IPS DF 4.7 (cell line): ENCODE results near the gene RPS6KA5.
"Not testable (repeated sequence)": the region's sequence is repeated elsewhere in the genome, so short reads cannot be mapped to it uniquely, and the experiment has no call there.

Experiments
- DNase-seq: peaks from one replicate; pipeline ENCODE4 v3.0.0-alpha.2; 2013; ENCODE audit warnings: low spot score; ENCODE audit errors: extremely low read depth

Gene RPS6KA5

GRCh38 chr14:90940318-90940962 is 120.0 kb downstream of the RPS6KA5 start:
- no peak for DNase-seq

- not testable (repeated sequence) for DNase-seq
Measured at GRCh38 chr14:90939252-90939795, 121.1 kb downstream of the RPS6KA5 start.

GRCh38 chr14:90938615-90939014 is 121.8 kb downstream of the RPS6KA5 start:
- DNase-seq = no peak

GRCh38 chr14:90936757-90937440 is 123.5 kb downstream of the RPS6KA5 start:
- no peak for DNase-seq

GRCh38 chr14:90924621-90925340 is 135.7 kb downstream of the RPS6KA5 start:
- DNase-seq = no peak

- DNase-seq = no peak
Measured at GRCh38 chr14:90922141-90922540, 138.3 kb downstream of the RPS6KA5 start.

- DNase-seq = no peak
Measured at GRCh38 chr14:90911121-90911520, 149.3 kb downstream of the RPS6KA5 start.

- DNase-seq = no peak
Measured at GRCh38 chr14:90907178-90907577, 153.3 kb downstream of the RPS6KA5 start.

GRCh38 chr14:90905531-90905930 is 154.9 kb downstream of the RPS6KA5 start:
- no peak for DNase-seq

- DNase-seq = no peak
Measured at GRCh38 chr14:90903101-90903500, 157.3 kb downstream of the RPS6KA5 start.

- no peak for DNase-seq
Measured at GRCh38 chr14:90900476-90901083, 159.9 kb downstream of the RPS6KA5 start.

GRCh38 chr14:90897022-90897421 is 163.4 kb downstream of the RPS6KA5 start:
- DNase-seq = no peak

- DNase-seq = no peak
Measured at GRCh38 chr14:90894241-90894640, 166.2 kb downstream of the RPS6KA5 start.

GRCh38 chr14:90893510-90893909 is 166.9 kb downstream of the RPS6KA5 start:
- DNase-seq = no peak

GRCh38 chr14:90892970-90893369 is 167.5 kb downstream of the RPS6KA5 start:
- no peak for DNase-seq

- DNase-seq = no peak
Measured at GRCh38 chr14:90891326-90891725, 169.1 kb downstream of the RPS6KA5 start.

GRCh38 chr14:90890322-90891020 is 170.0 kb downstream of the RPS6KA5 start:
- DNase-seq = no peak

GRCh38 chr14:90886297-90886815 is 174.1 kb downstream of the RPS6KA5 start:
- DNase-seq = no peak

GRCh38 chr14:90883782-90884181 is 176.7 kb downstream of the RPS6KA5 start:
- DNase-seq = no peak

- DNase-seq = no peak
Measured at GRCh38 chr14:90883197-90883596, 177.2 kb downstream of the RPS6KA5 start.

- no peak for DNase-seq
Measured at GRCh38 chr14:90880282-90880681, 180.2 kb downstream of the RPS6KA5 start.
